Fibroblast of mammary gland (primary cell): ENCODE measurements around the gene CPSF4.

Experiments used
- DNase-seq: peaks from one replicate; pipeline ENCODE4 v3.0.0-alpha.2; 2010; ENCODE audit warnings: low read depth
- H3K4me3 ChIP-seq: 2 replicates; pipeline ENCODE4 v1.5.1; 2011; ENCODE audit warnings: low read depth, mild to moderate bottlenecking, low read length, moderate library complexity; ENCODE audit not compliant: control insufficient read depth
- CTCF ChIP-seq: conservative IDR thresholded peaks from 2 replicates; pipeline ENCODE4 v1.5.1; 2011; ENCODE audit warnings: low read depth, low read length, inconsistent platforms; ENCODE audit not compliant: control insufficient read depth, insufficient read depth

Gene CPSF4

DNA sequence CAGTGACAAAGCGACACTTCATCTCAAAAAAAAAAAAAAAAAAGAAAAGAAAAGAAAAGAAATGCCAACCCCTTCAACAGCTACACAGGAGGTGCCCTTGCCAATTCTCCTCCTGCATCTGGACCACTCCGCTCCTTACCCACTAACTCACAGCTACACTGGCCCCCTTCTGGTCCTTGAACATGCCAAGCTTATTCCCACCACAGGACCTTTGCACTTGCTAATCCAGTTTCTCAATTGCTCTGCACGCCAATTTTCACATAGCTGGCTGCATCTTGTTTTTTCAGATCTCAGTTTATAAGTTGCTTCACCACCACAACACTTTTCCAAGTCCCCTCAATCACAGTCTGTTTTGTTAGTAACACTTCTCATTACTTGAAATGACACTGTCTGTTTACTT, 35.9 kb upstream of the CPSF4 start:
- DNase-seq, result no peak

DNA sequence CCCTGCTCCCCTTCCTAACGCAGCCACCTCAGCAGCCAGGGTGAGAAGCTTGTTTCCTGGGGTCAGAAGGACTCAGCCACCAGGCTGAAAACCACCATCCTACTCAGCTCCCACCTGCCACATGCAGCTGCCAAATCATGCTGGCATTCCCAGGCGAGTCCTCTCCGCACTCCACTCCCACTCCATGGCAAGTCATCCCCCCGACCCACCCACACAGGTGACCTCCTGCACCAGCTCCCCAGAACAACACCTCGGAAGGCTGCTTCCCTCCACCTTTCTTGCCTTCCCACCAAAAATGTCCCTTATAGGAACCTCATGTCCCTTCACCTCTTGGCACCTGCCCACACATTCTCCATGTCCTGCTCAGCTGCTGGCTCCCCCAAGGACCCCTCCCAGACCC, 35.0 kb upstream of the CPSF4 start:
- H3K4me3 ChIP-seq, result no peak overlapping the region
- no peak for TF ChIP-seq CTCF
- DNase-seq, result no peak

More for the DNA sequence above, 35.9 kb upstream of the CPSF4 start:
- no peak for TF ChIP-seq CTCF
- no peak overlapping the region for H3K4me3 ChIP-seq

- no peak overlapping the region for H3K4me3 ChIP-seq
- peak; percentile 93 for DNase-seq
- TF ChIP-seq CTCF, result no peak
These were observed 34.3 kb upstream of the CPSF4 start for GRCh38 chr7:99404235-99404976.

GRCh38 chr7:99404977-99405320, 33.8 kb upstream of the CPSF4 start:
- H3K4me3 ChIP-seq, result no peak overlapping the region
- DNase-seq, result no peak
- TF ChIP-seq CTCF, result no peak

DNA sequence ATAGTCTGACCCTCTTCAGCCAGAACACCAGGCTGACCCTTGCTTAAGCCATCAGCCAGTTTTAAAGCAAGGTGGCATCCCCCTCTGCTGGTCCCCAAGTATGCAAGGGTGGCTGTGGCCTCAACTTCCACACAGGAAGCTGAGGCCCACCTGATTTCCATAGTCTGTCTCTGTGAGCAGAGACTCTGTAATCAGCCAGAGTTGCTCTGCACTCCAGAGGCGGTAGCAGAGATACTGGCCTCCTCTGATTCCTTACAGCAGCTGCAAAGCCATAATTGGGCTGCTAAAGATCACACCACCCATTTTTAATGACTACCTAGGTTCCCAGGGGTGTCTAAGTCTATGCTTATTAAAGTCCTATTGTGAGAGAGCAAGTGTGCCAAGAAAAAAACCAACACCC, 32.2 kb upstream of the CPSF4 start:
- TF ChIP-seq CTCF, result no peak
- no peak for DNase-seq
- H3K4me3 ChIP-seq, result no peak overlapping the region

- DNase-seq, result peak; percentile 93
- no peak for TF ChIP-seq CTCF
- peak overlapping the region; percentile 98 for H3K4me3 ChIP-seq
These were observed 30.8 kb upstream of the CPSF4 start for GRCh38 chr7:99407872-99408378.
